GM18907 (cell line): ENCODE measurements around the gene C1orf198.
"Not testable (repeated sequence)": the region's sequence is repeated elsewhere in the genome, so short reads cannot be mapped to it uniquely, and the experiment has no call there.

Source experiments
- ATAC-seq: cut with Tn5 transposase; IDR thresholded peaks from one replicate; pipeline ENCODE4 v1.9.1; 2021; ENCODE audit warnings: mild to moderate bottlenecking, moderate library complexity; ENCODE audit not compliant: unreplicated experiment

The C1orf198 gene

DNA sequence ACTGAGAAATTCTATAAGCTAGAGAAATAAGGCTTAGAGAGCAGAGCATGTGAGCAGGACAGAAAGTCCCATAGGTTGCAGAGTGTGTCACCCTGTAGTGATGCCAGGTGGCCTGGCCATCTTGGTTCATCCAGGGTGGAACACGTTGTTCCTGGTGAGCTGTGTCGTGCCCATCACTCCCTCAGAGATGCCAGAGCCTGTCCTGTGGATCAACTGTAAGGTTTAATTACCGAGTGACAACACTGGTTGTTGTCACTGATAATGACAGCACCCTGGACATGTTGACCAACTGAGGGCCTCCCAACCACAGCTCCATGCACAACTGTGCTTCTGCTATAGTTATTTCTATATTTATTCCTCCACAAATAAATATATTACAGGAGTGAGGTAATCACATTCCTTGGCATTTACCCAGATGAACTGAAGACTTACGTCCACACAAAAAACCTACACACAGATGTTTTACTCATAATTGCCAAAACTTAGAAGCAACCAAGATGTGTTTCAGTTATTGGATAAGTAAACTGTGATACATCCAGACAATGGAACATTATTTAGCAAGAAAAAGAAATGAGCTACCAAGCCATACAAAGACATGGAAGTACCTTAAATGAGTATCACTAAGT is 6.2 kb downstream of the C1orf198 start:
- no peak for ATAC-seq

DNA sequence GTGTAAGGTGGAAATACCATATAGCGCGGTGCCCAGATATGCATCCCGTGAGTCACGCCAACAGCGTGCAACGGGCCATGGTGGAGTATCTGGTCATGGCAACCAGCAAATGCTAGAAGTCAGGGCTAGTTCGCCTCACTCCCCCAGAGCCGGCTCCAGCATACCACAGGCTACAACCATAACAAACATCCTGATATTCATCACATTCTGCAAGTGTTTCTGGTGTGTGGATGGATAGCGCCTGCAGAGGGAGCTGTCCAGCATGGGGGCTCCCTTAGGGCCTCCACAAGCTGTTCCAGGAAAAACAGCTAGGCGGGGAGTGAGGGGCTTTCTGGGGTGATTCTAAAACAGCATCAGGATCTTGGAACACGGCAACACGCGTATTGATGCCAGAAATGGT is 6.8 kb downstream of the C1orf198 start:
- no peak for ATAC-seq

DNA sequence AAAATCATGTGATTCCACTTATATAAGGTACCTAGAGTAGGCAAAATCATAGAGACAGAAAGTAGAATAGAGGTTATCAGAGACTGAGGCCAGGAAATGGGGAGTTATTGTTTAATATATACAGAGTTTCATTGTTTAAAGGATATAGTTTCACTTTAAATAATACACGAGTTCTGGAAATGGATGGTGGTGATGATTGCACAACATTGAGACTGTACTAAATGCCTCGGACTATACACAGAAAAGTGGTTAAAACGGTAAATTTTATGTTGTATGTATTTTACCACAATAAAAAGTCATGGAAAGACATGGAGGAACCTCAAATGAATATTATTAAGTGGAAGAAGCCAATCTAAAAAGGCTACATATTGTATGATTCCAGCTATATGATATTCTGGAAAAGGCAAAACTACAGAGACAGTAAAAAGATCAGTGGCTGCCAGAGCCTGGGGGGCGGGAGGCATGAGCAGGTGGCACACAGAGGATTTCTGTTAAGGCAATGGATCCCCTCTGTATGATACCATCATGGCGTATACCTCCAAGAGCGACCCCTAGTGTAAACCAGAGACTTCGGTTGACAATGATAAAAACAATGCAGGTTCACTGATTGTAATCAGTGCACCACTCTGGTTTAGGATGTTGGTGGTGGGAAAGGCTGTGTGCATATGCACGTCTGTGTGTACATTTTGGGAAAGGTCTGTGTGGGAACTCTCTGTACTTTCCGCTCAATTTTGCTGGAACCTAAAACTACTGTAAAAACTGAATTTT is 7.5 kb downstream of the C1orf198 start:
- no peak for ATAC-seq

DNA sequence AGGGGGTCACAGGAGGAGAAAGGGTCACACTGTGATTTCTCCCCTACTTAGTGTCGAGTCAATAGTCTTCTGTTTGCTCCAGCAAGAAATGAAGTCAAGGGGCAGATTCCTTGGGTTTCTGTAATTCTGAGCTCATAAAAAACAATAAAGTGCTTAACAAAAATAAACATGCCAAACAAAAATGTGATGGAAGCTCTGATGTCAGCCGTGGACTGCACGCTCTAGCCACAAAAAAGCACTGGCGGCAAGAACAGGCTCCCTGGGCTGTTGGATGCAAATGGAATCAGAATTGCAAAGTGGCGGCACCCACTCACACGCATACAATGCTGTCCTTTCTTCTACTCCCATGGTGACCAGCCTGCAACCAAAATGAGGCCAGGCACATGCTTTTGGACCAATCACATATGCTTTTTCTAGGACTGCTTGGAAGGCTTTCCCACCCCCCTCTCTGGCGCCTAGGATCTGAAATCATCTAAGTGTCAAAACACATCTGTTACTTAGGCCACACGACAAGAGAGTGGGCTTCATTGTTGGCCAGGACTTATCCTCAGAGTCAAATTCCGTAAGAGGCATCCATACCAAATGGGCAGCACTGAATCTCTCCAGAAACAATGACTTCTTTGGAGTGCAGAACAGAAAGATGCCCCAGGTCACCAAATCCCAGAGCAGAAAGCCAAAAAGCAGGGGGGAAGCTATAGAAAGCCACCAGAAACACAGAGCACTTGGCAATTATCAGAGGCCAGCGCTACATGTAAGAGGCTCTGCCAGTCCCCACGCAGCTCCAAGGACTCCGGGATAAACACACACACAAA is 9.2 kb downstream of the C1orf198 start:
- no peak for ATAC-seq

DNA sequence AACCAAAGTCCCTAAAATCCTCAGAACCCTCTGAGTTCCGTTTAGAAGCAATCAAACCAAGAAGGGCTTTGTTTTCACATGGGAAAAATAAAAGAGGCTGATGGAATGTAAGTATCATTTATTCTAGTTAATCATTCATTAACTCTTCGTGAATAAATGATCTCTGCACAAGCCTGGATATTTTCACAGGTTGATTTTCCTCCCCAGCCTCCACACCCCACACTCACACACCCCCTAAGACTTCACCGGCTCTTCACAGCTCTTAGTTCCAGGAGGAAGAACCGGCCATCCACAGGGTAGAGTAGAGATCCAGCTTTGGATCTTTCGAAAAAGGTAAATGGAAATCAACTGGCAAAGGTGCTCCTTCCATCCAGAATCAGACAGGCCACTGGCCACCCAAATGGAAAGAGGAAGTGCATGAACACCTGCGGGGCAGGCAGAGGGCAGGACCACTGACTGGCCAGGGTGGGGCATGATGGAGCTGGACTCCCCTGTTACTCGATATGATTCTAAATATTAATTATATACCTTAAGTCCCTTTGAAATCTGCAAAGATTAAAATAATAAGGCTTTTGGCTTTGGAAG is 10.0 kb downstream of the C1orf198 start:
- no peak for ATAC-seq

DNA sequence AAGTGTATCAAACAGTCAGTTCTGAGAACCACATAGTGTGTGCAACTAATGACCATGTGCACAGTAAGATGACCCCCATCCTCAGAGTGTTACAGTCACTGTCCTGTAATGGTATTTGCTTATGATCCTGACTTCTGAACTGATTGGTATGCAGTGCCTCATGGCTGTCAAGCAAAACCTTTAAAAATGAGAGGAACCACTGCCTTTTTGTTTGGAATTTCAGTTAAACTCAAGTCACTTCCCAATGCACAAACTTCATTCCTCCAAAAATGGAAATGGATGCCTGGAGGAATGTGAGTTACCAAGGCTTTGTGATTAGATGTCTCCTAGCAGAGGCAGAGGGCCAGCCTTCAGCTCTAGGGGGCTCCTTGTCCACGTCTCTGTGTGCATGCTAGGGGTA is 10.5 kb downstream of the C1orf198 start:
- ATAC-seq, result no peak

DNA sequence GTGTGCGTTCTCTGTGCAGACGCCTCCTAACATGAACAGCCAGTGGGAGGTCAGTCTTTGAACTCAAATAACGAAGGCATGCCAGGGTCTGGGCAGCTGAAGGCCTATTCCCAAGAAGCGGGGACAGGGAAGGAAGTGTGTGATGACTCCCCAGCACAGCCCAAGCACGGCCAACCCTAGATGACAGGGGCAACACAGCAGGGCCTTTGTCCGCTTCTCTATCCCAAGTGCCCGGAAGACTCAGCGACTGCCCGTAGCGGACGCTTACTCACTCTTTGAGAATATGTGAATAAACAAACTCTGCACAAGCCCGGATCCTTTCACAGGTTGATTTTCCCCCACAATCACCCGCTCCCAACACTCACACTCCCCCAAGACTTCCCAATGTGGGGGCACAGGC is 11.2 kb downstream of the C1orf198 start:
- ATAC-seq, result no peak

DNA sequence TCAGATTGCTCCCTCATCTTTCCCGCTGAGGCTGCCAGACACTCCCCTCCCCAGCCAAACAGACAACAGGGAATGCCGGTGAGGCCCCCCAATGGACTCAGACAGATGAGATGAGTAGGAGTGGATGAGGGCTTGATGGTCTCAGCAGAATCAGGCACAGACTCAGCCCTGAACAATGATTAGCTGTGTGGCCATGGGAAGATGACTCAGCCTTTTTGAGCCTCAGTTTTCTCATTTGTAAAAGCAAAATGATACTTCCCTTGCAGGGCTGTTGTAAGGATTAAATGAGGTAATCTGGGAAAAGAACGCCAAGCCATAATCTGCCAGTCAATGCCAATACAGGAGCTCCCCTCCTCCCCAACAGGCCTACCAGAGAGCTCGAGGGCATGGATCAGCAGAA is 12.4 kb downstream of the C1orf198 start:
- no peak for ATAC-seq

DNA sequence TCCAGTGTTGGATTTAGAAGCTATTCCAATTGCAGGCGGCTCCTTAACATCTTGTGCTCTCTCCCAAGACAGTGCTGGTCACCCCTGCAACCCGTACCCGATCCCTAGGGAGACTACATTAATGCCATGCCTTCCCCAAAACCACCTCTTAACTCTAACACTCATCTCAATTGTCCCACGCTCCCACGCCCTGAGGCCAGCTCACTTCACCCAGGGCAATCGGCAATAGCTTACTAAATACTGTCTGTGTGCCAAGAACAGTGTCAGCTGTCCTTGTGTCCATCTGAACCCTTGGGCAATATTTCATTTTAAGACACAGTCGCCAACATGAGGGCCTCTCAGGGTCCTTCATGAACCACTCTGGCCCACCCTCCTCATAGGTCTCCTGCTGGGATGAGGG is 13.9 kb downstream of the C1orf198 start:
- no peak for ATAC-seq

DNA sequence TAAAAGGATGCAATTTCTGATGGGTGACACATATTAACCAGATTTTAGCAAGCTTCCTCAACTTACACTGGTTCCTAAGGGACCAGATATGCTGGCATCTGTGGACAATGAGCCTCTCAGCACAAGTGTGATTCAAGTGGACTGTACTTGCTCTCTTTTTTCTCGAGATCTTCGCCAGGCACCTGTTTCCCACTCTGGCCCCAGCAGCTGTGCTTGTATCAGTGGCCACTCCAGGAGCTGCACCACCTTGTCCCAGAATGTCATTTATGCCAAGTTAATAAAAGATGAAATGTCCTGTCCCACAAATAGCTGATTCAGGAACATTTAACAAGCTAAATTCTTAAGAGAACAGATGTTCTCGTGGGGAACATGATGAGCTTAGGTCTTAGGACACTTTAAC is 14.6 kb downstream of the C1orf198 start:
- no peak for ATAC-seq

DNA sequence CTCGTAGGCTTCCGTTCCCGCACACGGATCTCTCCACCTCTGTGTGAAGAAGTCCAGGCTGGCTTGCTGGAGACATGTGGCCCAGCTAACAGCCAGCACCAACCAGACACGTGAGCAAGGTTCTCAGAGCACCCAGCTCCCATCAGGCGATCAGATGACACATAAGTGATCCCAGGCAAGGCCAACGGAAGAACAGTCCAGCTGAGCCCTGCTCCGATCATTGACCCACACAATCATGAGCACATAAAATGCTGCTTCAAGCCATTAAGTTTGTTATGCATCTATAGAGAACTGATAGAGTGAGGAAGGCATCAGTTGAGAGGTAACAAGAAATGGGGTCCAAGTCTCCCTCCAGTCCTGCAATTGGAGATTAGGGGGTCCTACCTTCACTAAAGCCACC is 15.4 kb downstream of the C1orf198 start:
- no peak for ATAC-seq

DNA sequence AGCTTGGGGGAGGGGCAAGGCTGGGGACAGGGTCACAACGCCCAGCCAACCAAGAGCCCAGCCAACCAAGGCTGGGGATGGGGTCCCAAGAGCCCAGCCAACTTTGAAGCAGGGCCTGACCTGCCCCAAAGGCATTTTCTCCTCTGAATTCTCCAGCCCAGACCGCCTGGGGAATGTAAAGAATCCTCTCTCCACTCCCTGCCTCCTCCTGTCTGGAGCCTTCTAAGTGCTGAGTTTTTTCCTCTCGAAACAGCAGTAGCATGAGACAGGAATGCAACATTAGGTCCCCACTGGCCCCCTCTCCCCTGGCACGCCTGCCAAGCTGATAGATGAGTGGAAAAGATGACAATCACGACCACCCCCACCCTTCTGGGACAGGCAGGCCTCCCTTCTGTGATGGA is 17.0 kb downstream of the C1orf198 start:
- no peak for ATAC-seq

DNA sequence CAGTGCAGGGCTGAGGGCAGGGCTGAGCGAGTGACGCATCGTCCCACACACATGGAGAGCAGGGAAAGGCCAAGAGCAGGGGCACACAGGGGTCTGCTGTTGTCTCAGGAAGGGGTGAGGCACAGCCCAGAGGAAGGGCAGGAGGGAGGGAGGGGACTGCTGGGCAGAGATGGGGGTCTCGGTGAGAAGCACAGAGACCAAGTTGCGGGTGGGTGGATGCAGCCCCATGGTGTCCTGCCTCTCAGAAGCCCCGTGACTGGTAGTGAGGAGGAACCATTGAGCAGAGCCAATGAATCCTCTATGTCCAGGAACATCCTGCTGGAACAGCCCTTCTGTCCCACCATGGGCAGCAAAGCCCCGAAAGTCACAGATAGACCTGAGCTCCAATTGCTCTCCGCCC is 17.8 kb downstream of the C1orf198 start:
- ATAC-seq, result no peak

DNA sequence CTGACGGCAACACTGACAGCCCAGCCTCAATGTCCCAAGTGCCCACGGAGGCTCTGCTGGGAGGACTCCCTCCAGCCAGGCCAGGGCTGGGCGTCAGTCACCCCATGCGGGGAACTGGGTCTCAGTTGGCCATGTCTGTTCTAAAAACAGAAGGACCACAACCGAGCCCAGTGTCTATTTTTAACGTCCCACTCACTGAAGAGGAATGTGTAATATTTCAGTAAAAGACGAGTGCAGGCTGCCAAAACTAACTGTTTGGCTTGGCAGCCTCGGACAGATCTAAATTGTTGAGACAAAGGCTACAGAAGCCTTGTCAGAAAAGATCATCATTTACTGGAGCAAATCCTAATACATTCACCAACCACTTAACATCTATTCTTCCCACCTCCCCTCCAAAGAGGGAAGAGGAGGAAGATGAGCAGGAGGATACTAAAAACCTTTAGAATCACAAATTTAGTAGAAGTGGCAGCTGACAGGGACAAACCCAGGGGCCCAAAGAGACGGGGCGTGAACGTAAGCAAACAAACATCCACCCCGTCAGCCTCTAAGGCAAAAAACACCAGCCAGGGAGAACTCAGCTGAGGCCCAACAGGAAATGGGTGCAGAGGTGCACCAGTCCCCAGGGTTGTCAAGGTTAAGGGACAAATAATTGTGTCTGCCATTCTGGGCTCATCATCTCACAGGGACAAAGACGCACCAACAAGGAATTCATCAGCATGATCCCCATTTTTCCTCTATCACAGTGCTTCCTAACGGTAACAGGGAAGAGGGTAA is 18.7 kb downstream of the C1orf198 start:
- no peak for ATAC-seq

DNA sequence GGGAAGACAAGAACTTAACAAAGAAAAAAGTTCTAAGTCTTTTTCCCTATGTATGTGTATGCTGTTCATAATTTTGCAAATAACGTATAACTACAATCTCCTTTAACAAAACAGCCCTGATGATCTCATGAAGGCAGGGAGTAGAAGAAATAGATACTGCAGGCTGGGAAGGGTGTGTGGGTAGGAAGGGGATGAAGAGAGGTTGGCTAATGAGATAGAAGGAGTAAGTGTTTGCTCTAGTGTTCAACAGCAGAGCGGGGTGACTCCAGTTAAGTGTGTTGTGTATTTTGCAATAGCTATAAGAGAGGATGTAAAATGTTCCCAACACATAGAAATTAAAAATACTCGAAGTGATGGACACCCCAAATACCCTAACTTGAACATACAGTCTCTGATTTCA is 20.1 kb downstream of the C1orf198 start:
- ATAC-seq, result no peak

DNA sequence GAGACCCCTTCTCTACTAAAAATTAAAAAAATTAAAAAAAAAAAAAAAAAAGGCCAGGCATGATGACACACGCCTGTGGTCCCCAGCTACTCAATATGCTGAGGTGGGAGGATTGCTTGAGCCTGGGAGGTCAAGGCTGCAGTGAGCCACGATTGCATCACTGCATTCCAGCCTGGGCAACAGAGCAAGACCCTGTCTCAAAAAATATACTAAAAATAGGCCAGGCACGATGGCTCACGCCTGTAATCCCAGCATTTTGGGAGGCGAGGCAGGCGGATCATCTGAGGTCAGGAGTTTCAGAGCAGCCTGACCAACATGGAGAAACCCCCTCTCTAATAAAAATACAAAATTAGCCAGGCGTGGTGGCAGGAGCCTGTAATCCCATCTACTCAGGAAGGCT is 23.1 kb downstream of the C1orf198 start:
- ATAC-seq, result not testable (repeated sequence)

DNA sequence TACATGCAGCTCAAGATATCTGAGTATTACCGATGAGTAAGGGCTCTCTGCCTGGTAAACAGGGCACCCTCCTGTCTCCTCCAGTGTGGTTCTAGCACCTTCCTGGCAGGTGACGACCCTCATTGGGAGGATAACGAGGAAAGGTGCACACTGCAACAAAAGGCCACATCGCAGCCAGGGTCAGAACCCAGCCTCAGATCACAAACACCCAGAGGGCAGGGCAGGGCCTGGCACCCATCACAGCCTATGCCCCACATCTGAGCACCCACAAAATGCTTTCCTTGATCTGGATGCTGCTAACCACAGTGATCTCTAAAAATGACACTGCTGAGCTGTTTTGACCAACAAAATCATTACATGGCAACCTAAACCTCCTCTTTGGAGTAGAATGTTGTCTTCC is 23.8 kb downstream of the C1orf198 start:
- no peak for ATAC-seq

DNA sequence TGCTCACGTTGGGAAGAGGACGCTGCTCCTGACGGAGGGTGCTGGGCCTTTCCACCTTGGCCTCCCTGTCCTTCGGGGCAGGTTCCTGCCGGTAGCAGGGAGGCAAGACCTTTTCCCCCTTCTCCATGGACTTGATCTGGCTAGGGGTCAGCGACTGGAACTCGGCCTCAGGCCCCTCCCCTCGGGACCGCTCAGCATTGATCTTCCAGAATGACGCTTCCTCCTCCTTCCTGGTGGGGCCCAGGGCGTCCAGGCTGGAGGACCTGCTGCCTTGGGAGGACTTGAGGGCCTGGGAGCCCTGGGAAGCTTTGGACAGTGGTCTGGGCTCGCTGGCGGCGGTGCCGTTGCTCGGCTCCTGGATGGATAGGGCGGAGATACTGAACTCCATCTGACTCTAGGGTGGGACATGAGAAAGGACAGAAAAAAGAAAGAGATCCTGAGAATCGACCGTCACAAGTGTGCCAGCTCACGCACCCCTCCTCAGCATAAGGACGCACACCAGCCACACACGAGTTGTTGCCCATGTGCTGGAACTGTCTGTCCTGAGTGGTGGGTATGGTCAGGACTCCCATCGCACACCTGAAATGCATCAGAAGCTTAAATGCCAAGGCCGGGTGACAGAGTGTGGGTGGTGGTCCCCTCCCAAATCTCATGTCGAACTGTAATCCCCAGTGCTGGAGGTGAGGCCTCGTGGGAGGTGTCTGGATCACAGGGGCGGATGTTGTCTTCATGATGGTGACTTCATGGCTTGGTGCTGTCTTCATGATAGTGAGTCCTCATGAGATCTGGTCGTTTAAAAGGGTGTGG is 24.6 kb downstream of the C1orf198 start:
- ATAC-seq, result no peak

DNA sequence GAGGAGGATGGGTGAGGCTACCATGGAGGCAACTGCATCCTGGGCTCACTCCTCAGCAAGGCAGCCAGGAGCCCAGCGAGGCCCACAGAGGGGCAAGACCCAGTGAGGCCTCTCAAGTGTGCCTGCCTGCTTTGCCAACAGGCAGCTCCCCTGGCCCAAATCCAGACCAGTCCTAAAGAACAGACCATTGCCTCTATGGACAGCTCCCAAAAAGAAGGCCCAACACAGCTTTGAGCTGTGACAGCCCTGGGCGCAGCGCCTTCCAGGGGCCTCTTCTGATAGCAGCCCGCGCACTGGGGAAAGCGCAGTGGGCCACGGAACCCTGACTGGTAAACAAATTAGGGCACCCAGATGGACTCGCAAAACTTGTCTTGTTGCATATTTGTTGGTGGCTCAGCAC is 25.5 kb downstream of the C1orf198 start:
- no peak for ATAC-seq

DNA sequence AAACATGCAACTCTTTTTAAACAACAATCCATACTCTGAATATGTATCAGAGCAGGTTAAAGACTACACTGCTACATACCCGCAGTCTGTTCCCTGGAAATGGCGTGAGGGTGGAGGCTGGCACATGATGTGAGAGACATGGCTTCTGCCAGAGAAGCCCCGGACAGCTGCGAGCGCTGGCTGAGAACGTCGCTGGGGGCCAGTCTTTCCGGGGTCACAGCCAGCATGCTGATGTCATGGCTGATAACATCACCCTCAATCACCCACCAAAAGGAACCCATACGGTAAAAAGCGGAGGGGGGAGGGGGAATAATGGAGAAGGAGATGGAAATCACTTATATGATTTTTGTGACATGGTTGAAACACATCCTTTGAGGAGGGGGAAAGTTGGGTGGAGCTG is 29.1 kb downstream of the C1orf198 start:
- ATAC-seq, result no peak
